Measurements from ENCODE around the gene LZTS2.
A peak's percentile ranks its signal among the peaks of the same experiment; 100 is the strongest.
"Not testable (repeated sequence)": the region's sequence is repeated elsewhere in the genome, so short reads cannot be mapped to it uniquely, and the experiment has no call there.

Gene LZTS2

DNA sequence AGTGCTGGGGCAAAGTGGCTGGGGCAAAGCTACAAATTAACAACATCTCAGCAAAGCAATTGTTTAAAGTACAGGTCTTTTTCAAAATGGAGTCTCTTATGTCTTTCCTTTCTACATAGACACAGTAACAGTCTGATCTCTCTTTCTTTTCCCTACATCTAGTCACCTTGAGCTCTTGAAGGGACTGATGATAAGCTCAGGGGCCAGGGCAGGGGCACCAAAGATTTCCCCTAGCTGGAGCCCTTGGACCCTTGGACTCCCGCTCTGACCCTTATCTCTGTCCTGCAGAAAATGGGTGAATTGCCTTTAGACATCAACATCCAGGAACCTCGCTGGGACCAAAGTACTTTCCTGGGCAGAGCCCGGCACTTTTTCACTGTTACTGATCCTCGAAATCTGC is 34.8 kb downstream of the LZTS2 start:
- not testable (repeated sequence) for DNase-seq

DNA sequence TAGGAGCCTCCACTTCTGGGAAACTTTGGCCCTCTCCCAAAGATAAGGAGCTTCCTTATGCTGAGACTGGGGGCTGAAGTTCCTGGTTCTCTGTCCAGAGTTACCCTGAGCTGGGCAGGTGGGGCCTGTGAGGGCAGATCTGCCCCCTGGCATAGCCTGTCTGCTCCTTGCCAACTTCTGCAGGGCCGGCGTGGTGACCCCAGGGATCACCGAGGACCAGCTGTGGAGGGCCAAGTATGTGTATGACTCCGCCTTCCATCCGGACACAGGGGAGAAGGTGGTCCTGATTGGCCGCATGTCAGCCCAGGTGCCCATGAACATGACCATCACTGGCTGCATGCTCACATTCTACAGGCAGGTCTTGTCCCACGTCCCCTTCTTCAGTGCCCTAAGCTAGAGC is 35.7 kb downstream of the LZTS2 start:
- no peak for DNase-seq

DNA sequence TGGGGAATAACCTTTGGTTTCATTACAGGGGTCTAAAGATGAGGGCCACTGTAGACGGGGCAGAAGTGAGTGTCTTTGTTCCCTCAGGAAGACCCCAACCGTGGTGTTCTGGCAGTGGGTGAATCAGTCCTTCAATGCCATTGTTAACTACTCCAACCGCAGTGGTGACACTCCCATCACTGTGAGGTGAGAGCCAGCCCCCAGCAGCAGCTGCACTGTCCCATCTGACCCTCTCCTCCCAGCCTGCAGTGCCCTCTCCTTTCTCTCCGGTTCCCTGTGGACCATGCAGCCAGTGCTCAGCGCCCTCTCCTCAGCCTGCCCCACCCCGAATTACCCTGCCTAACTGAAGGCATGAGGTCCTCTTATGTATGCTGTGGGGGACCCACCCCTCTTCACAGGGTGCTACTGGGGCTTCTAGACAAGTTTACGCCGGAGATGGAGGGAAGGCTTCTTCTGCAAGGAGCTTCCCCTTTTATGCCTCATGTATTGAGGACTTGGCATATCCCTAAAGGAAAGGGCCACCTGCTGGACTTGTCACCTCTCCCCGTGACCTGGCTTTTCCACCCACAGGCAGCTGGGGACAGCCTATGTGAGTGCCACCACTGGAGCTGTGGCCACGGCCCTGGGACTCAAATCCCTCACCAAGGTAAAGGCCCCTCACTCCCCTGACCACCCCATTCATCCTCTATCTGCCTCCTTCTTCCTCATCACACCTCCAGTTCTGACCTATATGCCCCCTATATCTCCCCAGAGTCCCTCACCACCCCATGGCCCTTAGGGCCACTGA is 36.5 kb downstream of the LZTS2 start:
- no peak for DNase-seq

DNA sequence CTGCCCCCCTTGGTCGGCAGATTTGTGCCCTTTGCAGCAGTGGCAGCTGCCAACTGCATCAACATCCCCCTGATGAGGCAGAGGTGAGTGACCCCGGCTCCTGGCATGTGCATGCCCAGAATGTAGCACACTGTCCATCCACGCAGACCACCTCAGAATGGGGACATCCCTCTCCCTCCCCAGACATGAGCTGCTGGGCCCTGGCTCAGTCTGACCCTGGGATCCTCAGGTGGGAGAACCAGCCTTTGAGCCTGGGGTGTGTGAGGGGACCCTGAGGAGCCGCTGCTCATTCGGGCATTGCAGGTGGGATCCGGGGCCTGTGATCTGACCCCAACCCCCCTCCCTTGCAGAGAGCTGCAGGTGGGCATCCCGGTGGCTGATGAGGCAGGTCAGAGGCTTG is 37.1 kb downstream of the LZTS2 start:
- DNase-seq, result no peak

DNA sequence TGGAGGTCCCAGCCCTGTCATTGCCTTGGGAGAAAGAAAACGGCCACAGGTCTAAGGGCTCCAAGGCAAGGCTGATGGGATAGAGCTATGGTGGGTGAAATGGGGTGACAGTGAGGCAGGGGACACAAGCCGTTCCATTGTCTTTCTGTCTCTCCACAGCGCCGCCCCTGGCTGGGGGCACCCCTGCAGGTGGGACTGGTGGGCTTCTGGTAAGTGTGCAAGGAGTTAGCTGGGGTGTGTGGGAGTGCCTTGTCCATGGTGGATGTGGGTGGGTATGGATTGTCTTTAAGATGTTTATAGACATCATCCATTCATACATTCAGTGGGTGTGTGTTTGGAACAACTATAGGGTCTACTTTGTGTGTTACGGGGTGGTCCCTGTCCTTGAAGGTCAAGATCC is 38.9 kb downstream of the LZTS2 start:
- DNase-seq, result no peak

DNA sequence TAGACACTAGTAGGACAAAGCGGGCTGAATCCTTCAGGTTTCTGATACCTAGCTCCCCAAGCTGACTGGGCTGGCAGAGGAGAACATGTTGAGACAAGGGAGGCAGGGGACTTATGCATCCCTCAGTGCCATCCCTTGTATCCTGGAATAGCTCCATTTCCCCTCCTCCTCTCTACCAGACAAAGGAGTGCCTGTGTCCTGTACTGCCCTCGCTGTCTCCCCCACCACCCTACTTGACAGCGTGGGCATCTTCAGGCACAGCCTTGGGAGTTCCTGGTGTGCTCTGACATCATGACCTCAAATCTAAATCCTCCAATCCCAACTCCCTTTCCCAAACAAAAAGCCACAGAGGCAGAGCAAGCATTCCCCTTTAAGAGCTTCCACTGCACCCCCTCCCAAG is 40.5 kb downstream of the LZTS2 start:
- no peak for DNase-seq

DNA sequence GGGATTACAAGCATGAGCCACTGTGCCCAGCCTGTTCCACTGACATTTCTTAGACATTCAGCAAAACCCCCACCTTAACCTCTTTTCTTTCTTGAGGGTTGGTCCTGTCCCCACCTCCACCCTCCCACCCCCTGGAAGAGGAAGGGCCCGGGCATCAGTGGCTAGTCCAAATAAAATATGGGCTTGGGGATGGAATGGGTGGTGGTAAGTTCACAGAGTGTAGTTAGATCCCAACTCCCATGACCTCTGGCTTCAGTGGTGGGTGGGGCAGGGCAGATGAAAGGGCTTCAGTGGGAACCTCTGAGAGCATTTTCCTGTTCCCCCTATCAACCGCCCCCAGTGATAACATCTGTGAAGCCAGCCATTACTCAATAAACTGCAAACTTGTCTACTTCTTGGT is 41.2 kb downstream of the LZTS2 start:
- no peak for DNase-seq

DNA sequence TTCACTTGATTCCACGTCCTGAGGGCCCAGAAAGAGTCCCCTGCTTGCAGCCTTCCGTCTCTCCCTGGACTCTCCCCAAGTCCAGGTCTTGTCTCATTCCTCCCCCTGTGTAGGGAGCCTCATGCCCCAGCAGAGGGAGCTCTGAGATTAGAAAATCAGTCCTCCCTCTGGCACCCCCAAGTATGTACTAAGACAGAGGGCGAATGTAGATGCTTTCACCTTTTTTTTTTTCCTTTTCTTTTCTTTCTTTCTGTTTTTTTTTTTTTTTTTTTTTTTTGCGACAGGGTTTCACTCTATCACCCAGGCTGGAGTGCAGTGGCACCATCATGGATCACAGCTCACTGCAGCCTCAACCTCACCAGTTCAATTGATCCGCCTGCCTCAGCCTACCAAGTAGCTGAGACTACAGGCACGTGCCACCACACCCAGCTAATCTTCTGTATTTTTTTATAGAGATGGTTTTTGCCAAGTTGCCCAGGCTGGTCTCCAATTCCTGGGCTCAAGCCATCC is 41.7 kb downstream of the LZTS2 start:
- peak; percentile 59 to 78 for DNase-seq

DNA sequence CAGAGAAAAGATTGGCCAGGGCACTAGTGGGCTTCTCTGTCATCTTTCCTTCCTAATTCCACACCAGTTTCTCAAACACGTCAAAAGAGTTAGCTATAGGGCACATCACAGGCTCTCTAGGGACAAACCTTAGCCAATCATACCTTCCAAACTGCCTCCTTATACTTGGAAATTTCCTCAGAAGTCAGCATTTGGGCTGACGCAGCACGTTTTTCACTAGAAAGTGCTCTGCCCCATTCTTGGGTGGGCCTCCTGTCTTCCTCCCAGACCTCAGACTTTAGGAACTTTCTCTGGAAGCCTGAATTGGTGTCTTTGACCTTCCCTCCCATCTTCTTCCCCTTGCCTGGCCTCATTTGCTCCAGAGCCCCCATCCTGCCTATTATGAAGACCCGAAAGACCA is 42.5 kb downstream of the LZTS2 start:
- no peak for DNase-seq

DNA sequence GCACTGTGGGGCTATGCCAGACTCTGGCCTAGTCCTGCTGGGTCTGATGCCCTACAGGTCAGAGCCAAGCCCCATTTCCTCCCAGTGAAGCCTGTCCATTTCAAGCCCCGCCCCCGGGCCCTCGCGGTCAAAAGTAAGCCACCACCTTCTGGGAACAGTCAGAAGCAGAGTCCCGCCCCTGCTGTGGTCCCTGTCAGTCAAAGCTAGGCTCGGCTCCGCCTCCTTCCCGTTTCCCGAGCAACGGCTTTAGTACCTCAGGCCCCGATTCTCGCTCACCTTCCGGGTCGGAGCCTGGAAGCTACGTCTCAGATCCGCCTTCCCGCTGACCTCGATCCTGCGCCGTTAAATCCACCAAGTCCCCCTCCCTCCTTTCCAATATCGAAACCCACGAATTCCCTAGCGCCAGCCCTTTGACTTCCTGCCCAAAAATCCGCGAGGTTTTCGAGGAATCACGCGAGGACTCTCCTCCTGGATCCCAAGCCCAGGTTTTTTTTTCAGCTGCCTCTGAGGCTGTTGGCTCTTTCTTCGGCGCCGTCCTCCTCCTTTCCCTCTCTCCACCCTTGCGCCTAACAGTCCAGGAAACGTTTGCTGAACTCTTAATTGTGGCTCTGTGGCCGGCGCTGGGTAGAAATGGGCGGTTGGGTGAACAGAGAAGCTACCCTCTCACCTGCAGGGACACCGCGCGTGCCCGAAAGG is 43.2 kb downstream of the LZTS2 start:
- DNase-seq, result peak; percentile 92 to 97

DNA sequence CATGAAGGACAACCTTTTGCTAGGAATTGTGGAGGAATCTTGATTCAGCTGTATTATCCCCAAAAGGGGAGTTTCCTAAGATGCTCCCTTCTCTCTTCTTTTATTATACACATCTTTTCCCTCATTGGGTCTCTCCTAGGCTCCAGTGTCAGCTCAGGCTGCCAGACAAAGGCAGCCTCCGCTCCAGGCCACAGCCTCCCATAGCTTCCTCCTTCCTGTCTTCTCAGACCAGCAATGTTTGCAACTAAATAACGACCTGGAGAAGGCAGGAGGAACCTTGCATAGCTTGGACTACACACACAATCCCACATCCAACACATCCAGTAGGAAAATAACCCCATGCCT is 43.7 kb downstream of the LZTS2 start:
- peak in 1 of 2 experiments; percentile 26 for DNase-seq

DNA sequence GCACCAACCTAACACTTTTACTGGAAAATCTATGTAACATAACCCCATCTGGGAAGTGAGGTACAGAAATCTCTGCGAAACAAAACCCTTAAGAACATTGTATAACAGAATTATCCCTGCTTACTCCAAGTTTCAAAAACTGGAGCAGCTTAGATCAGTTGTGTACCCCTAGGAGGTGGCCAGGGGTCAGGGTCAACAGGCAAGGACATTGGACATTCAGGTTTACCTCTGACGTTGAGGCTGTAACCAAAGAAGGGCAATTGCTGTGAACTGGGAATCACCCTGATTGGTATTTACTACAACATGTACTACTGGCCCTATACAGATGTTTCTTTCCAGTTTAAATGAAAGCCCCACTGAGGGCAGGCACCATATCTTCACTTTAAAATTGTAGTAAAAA is 44.5 kb downstream of the LZTS2 start:
- no peak for DNase-seq

DNA sequence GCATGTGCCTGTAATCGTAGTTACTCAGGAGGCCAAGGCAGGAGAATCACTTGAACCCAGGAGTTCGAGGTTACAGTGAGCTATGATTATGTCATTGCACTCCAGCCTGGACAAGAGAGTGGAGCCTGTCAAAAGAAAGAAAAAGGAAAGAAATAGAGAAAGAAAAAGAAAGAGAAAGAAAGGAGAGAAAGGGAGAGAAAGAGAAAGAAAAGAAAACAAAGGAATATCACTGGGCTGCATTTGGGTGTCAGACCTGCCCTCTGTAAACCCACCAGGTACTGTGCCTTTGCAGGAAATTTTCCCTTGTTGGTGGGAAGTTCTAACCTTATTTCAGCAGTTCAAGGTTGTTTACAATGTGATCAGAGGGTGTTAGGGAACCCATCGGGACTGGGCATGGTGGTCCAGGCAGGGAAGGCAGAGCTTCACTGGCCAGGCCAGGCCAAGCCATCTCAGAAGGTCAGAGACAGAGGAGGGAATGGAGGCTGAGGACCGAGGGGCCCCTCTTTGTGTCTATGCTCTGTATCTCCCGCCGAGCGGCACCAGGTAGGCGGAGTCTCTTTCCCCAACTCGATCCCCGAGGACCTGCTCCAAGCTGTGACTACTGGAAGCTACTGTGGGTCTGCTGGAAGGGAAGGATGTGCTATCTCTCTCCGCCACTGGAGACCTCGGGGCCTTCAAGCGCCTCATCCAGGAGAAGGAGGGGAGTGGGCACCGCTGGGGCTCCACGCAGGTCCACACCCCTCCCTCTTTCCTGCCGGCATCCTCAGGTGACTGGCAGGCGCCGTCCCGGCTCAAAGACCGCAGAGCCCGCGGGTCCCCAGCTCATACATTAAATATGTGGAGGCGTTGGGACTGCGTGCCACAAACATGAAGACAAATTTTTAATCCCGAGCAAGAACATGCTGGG is 47.0 kb downstream of the LZTS2 start:
- DNase-seq, result no peak

DNA sequence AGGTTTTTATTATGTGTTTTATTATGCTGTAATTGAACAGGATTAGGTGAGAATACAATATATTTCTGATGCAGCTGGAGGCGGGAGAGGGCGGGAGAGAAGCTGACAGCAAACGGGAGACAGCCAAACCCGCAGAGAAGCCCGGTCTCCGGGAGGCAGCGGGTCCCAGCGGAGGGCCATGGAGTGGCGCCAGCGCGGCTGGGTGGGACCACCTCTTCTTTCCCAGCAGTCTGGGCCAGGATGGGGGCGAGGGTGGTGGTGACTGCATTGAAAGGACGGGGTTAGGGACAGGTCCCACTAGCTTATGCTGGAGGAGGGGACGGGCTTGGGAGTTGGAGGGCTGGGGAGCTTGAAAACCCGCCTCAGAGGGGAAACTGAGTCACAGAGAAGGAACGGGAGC is 47.7 kb downstream of the LZTS2 start:
- no peak for DNase-seq

DNA sequence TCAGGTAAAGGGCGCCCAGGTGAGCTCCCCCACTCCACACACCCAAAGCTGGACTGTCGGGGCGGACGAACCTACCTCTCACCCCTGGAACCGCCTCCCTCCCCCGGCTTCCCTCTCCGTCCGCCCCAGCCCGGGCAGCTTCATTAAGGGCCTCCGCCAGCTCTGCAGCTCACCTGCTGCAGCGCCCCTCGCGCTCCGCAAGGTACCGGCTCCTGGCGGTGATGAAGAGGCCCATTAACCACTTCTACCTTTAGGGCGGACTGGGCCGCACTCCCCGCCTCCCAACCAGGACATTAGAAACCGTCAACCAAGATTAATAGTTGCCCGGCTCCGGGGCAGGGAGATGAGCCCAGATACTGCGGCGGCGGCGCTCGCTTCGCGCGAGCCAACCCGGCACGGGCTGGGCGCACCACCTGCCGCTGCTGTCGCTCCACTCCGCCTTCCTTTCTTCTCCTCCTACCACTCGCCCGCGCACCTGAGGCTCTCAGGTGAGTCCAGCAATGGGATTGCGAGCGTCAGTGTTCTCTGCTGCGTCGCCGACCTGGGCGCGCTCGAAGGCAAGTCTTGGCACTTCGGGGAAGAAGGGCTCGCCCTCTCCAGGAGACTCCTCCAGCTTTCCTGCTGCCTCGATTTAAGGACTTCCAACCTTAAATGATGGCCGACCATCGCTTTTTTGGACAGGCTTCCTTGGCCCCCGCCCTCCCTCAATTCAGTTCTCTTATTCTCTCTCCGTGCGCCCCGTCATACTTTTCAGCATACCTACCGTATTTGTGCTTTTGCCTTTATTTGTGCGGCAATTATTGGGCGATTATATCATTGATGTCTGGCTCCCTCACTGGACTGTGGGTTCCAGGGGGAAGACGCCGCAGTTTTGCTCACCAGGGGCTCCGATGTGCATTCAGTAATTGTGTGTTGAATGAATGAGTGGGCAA is 48.6 kb downstream of the LZTS2 start:
- DNase-seq, result no peak

DNA sequence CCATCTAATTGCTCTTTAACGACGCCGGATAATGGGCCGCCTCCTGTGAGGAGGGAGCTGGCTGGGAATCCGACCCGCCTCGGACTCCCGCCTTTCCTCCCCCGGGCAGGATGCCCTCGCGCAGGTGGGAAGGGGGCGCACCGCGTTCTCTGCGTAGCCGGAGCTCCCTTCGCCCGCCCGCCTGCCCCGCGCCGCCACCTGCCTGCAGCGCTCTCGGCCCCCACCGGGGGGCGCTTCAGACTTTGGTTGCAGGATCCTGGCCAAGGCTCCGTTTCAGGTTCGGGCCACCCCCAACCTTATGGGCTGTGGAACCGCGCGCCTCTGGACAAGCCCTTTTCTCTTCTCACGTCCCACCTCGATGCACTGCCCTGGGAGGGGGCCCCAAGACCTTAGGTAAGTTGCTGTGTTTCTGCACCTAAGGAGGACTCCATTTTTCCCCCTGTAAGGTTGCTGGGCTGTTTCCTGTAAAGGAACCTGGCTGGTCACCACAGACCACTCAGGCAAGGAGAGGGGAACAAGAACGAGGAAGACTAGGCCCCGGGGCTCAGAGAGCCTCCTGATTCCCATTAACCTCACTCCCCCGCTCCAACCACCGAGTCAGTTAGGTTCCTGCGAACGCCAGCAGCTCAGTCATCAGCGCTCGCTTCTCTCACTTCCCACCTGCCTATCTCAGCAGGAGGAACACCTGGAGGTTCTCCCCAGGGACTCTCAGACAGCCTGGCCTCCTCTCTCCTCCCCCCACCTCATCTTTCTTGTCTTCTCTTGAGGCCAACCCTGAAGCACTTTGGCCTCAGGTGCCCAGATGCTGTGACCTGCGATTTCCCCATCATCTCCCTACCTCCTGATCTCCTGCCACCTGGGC is 50.8 kb downstream of the LZTS2 start:
- DNase-seq, result peak; percentile 54 to 60

DNA sequence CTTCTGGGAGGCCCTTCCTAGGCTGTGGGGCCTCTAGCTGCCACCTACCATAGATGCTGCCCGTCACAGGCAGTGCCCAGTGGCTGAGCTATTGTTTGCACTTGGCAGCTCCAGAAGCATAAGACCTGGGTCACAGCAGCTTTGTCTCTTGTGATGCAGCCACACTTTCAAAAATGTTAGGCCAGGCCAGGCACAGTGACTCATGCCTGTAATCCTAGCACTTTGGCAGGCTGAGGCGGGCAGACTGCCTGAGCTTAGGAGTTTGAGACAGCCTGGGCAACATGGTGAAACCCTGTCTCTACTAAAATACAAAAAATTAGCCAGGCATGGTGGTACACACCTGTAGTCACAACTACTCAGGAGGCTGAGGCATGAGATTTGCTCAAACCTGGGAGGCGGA is 52.7 kb downstream of the LZTS2 start:
- no peak for DNase-seq

DNA sequence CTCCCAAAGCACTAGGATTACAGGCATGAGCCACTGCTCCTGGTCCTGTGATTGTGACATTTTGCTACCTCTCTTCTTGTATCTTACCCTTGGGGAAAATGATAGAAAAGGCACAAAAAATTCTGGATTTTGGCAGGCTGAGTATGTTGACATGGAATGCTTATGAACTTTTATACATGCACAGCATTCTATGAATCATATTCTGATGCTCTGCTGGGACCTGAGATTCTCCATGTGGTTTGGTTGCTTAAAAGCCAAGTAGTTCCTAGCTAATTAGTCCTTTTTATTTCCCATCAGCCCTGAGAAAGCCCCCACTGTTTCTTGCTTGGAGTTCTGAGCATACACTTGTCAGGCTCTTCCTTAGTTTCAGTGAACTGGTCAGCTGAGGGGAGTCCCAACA is 53.9 kb downstream of the LZTS2 start:
- no peak for DNase-seq

DNA sequence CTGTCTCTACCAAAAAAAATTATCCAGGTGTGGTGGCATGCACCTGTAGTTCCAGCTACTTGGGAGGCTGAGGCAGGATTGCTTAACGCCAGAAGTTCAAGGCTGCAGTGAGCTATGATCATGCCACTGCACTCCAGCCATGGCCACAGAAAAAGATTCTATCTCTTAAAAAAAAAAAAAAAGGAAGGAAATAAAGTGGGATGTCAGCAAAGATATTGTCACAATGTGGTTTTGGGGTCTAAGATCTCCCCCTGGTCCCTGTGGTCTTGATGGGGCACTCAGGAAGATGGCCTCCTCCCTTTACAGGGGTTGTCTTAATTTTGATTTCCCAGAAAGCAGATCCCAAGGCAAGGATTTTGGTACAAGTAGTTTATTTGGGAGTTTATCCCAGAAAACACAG is 54.7 kb downstream of the LZTS2 start:
- DNase-seq, result no peak

DNA sequence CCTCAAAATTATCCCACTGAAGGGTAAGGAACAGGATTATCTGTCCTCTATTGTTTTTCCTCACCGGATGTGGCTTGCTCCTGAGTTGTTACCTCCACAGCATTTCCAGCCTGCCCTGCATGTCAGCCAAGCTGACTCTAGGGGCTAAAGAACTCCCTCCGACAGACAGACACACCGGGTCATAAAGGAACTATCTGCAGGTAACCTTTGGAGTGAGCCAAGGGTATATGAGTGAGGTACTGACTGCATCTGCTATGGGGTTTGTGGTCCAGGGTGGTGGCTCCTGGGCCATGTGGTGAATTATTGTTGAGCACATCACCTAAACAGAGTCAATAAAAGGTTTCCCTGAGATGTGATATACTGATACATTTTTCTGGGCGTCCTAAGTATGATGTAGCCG is 55.3 kb downstream of the LZTS2 start:
- no peak for DNase-seq

DNA sequence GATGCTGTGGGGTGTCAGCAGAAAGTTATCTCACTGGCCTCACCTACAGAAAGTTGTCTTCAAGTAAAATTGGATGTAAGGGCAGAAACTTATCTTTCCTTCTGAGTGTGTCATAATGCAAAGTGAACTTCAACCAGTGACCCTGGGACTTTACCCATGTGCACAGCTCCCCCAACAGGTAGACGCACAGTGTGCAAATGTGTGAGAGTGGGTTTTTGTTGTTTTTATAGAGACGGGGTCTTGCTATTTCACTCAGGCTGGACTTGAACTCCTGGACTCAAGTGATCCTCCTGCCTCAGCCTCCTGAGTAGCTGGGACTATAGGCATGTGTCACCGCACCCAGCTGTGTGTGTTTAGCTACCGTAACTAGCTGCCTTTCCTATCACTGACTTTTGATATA is 55.8 kb downstream of the LZTS2 start:
- DNase-seq, result no peak

Data from SHP77 (cell line).